NCI-H187 treated with DMSO at 0.1 percent for 48 hours (cell line): ENCODE measurements around the gene MESP2.

Source experiments
- DNase-seq: peaks from one replicate; lab custom pipeline; 2025; lab: John Stamatoyannopoulos, UW

MESP2 gene

GRCh38 chr15:89817701-89818280 is 41.7 kb downstream of the MESP2 start:
- no peak for DNase-seq

- no peak for DNase-seq
Measured at GRCh38 chr15:89818287-89818686, 42.2 kb downstream of the MESP2 start.

GRCh38 chr15:89820666-89821611 is 44.8 kb downstream of the MESP2 start:
- DNase-seq: no peak

- DNase-seq: no peak
Measured at GRCh38 chr15:89822026-89822425, 45.9 kb downstream of the MESP2 start.

GRCh38 chr15:89822611-89822950 is 46.4 kb downstream of the MESP2 start:
- no peak for DNase-seq

GRCh38 chr15:89822951-89823711 is 47.0 kb downstream of the MESP2 start:
- no peak for DNase-seq

- DNase-seq: no peak
Measured at GRCh38 chr15:89823836-89824606, 47.9 kb downstream of the MESP2 start.

- no peak for DNase-seq
Measured at GRCh38 chr15:89824607-89824867, 48.4 kb downstream of the MESP2 start.

- DNase-seq: no peak
Measured at GRCh38 chr15:89825271-89825940, 49.3 kb downstream of the MESP2 start.

- no peak for DNase-seq
Measured at GRCh38 chr15:89826671-89827655, 50.8 kb downstream of the MESP2 start.

- DNase-seq: no peak
Measured at GRCh38 chr15:89827829-89828228, 51.7 kb downstream of the MESP2 start.
